ENCODE results near the gene MINDY1.

The MINDY1 gene

GRCh38 chr1:150985179-150985825 is 21.4 kb downstream of the MINDY1 start:
- H3K79me2 ChIP-seq (ENCODE audit: control insufficient read depth, low read length), result no peaks in the 10 kb centered on the region
- no peak overlapping the region for H3K27ac ChIP-seq (ENCODE audit: low read depth, low read length)
- no peaks in the 10 kb centered on the region for H4K20me1 ChIP-seq (ENCODE audit: control insufficient read depth, insufficient read depth, low read depth, low read length)
- H3K4me2 ChIP-seq (ENCODE audit: low read length), result no peak overlapping the region
- no peaks in the 10 kb centered on the region for H3K9me2 ChIP-seq (replicated peaks; ENCODE audit: control insufficient read depth, low read length)
- TF ChIP-seq EZH2phosphoT487 (IDR thresholded peaks at IDR 0.05; ENCODE audit: borderline replicate concordance, low read length) (no peak), CTCF (IDR thresholded peaks at IDR 0.05; ENCODE audit: low read depth, low read length, poor library complexity, severe bottlenecking) (no peak)
- no peaks in the 10 kb centered on the region for H3F3A ChIP-seq (ENCODE audit: control insufficient read depth, insufficient read depth)
- no peaks in the 10 kb centered on the region; the same call in 1 of the 2 replicates for H3K27me3 ChIP-seq (ENCODE audit: control insufficient read depth, low read length)
- no peak overlapping the region for H3K4me3 ChIP-seq (ENCODE audit: low read length)
- H3K4me1 ChIP-seq (ENCODE audit: control insufficient read depth, low read length), result peaks cover 6% of the 10 kb centered on the region; the same call in 1 of the 2 replicates
- H3K9me3 ChIP-seq (ENCODE audit: control insufficient read depth, insufficient read depth, low read length), result no peaks in the 10 kb centered on the region
- no peaks in the 10 kb centered on the region for H3K36me3 ChIP-seq (ENCODE audit: control insufficient read depth, low read length)

- H3K79me2 ChIP-seq (ENCODE audit: control insufficient read depth, low read length), result no peaks in the 10 kb centered on the region
- TF ChIP-seq EZH2phosphoT487 (IDR thresholded peaks at IDR 0.05; ENCODE audit: borderline replicate concordance, low read length) (no peak), CTCF (IDR thresholded peaks at IDR 0.05; ENCODE audit: low read depth, low read length, poor library complexity, severe bottlenecking) (no peak)
- H3K9me2 ChIP-seq (replicated peaks; ENCODE audit: control insufficient read depth, low read length), result no peaks in the 10 kb centered on the region
- H3K4me2 ChIP-seq (ENCODE audit: low read length), result no peak within 1 kb of the TSS
- H3K27me3 ChIP-seq (ENCODE audit: control insufficient read depth, low read length), result no peaks in the 10 kb centered on the region; the same call in 1 of the 2 replicates
- no peaks in the 10 kb centered on the region for H3K9me3 ChIP-seq (ENCODE audit: control insufficient read depth, insufficient read depth, low read length)
- H3K36me3 ChIP-seq (ENCODE audit: control insufficient read depth, low read length), result no peaks in the 10 kb centered on the region
- H3K4me1 ChIP-seq (ENCODE audit: control insufficient read depth, low read length), result peaks cover 30% of the 10 kb centered on the region
- H3F3A ChIP-seq (ENCODE audit: control insufficient read depth, insufficient read depth), result no peaks in the 10 kb centered on the region
- H3K27ac ChIP-seq (ENCODE audit: low read depth, low read length), result no peak within 1 kb of the TSS
- H4K20me1 ChIP-seq (ENCODE audit: control insufficient read depth, insufficient read depth, low read depth, low read length), result no peaks in the 10 kb centered on the region
- H3K4me3 ChIP-seq (ENCODE audit: low read length), result no peak within 1 kb of the TSS
These were observed 24.6 kb downstream of the MINDY1 start, which contains the start of gene ANXA9 for GRCh38 chr1:150981805-150982712. Gene ANXA9, plus strand, starts transcription at chr1:150982292. Its CDS starts 814 bp downstream, at chr1:150983106.

GRCh38 chr1:150981177-150981804 is 25.4 kb downstream of the MINDY1 start:
- Histone ChIP-seq H3K9me2 (replicated peaks; ENCODE audit: control insufficient read depth, low read length) (no peaks in the 10 kb centered on the region), H3F3A (ENCODE audit: control insufficient read depth, insufficient read depth) (peaks cover 4% of the 10 kb centered on the region; the same call in 1 of the 2 replicates), H3K4me2 (ENCODE audit: low read length) (no peak overlapping the region), H3K9me3 (ENCODE audit: control insufficient read depth, insufficient read depth, low read length) (no peaks in the 10 kb centered on the region), H3K4me1 (ENCODE audit: control insufficient read depth, low read length) (peaks cover 37% of the 10 kb centered on the region), H3K27me3 (ENCODE audit: control insufficient read depth, low read length) (no peaks in the 10 kb centered on the region; the same call in 1 of the 2 replicates), H3K36me3 (ENCODE audit: control insufficient read depth, low read length) (no peaks in the 10 kb centered on the region), H3K4me3 (ENCODE audit: low read length) (no peak overlapping the region), H4K20me1 (ENCODE audit: control insufficient read depth, insufficient read depth, low read depth, low read length) (no peaks in the 10 kb centered on the region), H3K27ac (ENCODE audit: low read depth, low read length) (no peak overlapping the region), H3K79me2 (ENCODE audit: control insufficient read depth, low read length) (no peaks in the 10 kb centered on the region)
- no peak for TF ChIP-seq EZH2phosphoT487 (IDR thresholded peaks at IDR 0.05; ENCODE audit: borderline replicate concordance, low read length)
- no peak for TF ChIP-seq CTCF (IDR thresholded peaks at IDR 0.05; ENCODE audit: low read depth, low read length, poor library complexity, severe bottlenecking)

Data from DOHH2 (cell line).